Measurements from ENCODE around the gene ARCN1.

DNA sequence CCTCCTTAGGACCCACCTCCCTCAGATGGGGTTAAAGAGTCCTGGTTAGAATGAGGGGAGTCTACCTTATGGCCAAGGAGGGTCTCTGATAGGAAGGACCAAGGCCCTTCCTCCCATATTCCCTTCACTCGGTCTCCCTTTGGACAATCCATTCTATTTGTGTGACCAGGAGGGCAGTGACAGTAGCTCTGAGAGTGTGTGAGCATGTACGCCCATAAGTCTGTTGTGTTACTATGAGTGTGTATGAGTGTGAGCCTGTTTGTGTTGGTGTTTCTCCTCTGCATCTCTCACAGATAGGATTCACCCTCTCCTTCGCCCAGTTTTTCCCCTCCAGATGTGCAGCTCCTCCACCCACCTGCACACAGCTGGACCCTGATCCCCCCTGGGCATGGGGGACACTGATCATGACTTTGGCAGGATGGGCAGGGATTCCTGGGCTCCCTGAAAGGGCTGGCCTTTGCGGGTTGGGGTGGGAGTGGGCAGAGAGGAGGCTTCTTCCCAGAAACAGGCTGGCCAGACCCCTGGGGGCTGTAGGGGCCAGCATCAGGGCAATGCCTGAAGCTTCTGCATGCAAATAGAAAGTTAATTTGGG is 49.7 kb downstream of the ARCN1 start:
- TF ChIP-seq SPI1 (IDR thresholded peaks at IDR 0.05; ENCODE audit: borderline replicate concordance, low read depth) (no peak), POLR2AphosphoS5 (IDR thresholded peaks at IDR 0.05; ENCODE audit: low read depth) (no peak), GABPA (IDR thresholded peaks at IDR 0.05; ENCODE audit: low read depth) (no peak)
- TF ChIP-seq, protein P1, sequence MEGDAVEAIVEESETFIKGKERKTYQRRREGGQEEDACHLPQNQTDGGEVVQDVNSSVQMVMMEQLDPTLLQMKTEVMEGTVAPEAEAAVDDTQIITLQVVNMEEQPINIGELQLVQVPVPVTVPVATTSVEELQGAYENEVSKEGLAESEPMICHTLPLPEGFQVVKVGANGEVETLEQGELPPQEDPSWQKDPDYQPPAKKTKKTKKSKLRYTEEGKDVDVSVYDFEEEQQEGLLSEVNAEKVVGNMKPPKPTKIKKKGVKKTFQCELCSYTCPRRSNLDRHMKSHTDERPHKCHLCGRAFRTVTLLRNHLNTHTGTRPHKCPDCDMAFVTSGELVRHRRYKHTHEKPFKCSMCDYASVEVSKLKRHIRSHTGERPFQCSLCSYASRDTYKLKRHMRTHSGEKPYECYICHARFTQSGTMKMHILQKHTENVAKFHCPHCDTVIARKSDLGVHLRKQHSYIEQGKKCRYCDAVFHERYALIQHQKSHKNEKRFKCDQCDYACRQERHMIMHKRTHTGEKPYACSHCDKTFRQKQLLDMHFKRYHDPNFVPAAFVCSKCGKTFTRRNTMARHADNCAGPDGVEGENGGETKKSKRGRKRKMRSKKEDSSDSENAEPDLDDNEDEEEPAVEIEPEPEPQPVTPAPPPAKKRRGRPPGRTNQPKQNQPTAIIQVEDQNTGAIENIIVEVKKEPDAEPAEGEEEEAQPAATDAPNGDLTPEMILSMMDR (IDR thresholded peaks at IDR 0.05; ENCODE audit: insufficient read depth, low read length), result no peak
- TF ChIP-seq, protein P2, sequence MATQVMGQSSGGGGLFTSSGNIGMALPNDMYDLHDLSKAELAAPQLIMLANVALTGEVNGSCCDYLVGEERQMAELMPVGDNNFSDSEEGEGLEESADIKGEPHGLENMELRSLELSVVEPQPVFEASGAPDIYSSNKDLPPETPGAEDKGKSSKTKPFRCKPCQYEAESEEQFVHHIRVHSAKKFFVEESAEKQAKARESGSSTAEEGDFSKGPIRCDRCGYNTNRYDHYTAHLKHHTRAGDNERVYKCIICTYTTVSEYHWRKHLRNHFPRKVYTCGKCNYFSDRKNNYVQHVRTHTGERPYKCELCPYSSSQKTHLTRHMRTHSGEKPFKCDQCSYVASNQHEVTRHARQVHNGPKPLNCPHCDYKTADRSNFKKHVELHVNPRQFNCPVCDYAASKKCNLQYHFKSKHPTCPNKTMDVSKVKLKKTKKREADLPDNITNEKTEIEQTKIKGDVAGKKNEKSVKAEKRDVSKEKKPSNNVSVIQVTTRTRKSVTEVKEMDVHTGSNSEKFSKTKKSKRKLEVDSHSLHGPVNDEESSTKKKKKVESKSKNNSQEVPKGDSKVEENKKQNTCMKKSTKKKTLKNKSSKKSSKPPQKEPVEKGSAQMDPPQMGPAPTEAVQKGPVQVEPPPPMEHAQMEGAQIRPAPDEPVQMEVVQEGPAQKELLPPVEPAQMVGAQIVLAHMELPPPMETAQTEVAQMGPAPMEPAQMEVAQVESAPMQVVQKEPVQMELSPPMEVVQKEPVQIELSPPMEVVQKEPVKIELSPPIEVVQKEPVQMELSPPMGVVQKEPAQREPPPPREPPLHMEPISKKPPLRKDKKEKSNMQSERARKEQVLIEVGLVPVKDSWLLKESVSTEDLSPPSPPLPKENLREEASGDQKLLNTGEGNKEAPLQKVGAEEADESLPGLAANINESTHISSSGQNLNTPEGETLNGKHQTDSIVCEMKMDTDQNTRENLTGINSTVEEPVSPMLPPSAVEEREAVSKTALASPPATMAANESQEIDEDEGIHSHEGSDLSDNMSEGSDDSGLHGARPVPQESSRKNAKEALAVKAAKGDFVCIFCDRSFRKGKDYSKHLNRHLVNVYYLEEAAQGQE (IDR thresholded peaks at IDR 0.05; ENCODE audit: insufficient replicate concordance, low read depth), result no peak

Data from HL-60 (cell line).